Hematopoietic multipotent progenitor cell treated with erythropoietin and hydrocortisone succinate and interleukin-3 and kit ligand, for 6 days (in vitro differentiated cells): ENCODE results near the gene GLI1.

ENCODE experiments used
- DNase-seq: peaks from one replicate; pipeline ENCODE4 v3.0.0-alpha.2; 2015

Gene GLI1

DNA sequence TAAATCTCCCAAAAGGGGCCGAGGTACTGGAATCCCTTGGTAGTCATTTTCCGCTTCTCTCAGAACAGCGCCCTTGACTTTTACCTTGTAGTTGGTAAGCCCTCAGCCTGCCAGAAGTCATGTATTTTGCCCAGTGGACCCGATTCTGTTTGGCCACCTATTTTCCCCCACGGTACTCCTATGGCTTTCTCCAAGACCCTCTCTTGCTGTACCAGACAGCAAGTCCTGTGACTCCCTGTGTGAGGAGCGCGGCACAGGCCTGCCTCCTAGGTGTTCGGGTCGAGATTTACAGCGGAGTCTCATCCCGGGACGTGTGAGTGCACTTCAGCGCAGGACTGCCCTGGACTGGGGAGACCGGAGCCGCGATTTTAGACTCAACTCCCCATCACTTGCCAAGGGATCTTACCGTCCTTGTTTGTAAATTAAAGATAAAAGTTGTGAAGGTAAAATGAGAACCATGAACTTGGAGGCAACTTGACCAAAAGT is 62.0 kb downstream of the GLI1 start:
- no peak for DNase-seq
